ENCODE measurements around the gene LCE2C.

DNA sequence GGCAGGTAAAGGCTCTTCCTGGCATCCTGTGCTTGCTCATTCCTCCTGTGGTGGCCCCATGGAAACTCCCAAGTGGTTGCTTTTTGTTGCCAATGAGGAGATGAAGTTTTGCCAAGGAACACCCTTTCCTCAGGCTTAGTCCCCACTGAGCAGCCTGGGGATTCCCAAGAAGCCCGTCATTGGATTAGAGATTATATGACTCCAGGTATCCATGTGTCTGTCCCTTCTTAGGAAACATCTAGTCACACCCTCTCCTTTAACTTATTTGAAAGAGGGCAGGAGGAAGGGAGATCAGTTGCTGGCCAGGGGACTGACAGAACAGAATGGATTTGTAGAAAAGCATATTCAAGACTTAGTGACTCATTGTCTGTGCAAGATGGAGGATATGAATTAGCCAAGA lies 48.3 kb upstream of the LCE2C start:
- TF ChIP-seq E2F1 (CRISPR knock-in tag; IDR thresholded peaks at IDR 0.05), result no peak
- TF ChIP-seq CTCF (IDR thresholded peaks at IDR 0.05), result no peak
- TF ChIP-seq CREM (CRISPR knock-in tag; IDR thresholded peaks at IDR 0.05), result no peak
- no peak for TF ChIP-seq CBFB (CRISPR knock-in tag; IDR thresholded peaks at IDR 0.05; ENCODE audit: low read depth)
- TF ChIP-seq, protein P1, sequence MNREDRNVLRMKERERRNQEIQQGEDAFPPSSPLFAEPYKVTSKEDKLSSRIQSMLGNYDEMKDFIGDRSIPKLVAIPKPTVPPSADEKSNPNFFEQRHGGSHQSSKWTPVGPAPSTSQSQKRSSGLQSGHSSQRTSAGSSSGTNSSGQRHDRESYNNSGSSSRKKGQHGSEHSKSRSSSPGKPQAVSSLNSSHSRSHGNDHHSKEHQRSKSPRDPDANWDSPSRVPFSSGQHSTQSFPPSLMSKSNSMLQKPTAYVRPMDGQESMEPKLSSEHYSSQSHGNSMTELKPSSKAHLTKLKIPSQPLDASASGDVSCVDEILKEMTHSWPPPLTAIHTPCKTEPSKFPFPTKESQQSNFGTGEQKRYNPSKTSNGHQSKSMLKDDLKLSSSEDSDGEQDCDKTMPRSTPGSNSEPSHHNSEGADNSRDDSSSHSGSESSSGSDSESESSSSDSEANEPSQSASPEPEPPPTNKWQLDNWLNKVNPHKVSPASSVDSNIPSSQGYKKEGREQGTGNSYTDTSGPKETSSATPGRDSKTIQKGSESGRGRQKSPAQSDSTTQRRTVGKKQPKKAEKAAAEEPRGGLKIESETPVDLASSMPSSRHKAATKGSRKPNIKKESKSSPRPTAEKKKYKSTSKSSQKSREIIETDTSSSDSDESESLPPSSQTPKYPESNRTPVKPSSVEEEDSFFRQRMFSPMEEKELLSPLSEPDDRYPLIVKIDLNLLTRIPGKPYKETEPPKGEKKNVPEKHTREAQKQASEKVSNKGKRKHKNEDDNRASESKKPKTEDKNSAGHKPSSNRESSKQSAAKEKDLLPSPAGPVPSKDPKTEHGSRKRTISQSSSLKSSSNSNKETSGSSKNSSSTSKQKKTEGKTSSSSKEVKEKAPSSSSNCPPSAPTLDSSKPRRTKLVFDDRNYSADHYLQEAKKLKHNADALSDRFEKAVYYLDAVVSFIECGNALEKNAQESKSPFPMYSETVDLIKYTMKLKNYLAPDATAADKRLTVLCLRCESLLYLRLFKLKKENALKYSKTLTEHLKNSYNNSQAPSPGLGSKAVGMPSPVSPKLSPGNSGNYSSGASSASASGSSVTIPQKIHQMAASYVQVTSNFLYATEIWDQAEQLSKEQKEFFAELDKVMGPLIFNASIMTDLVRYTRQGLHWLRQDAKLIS (CRISPR knock-in tag; IDR thresholded peaks at IDR 0.05; ENCODE audit: borderline replicate concordance), result no peak
- no peak for TF ChIP-seq STAT6 (CRISPR knock-in tag; conservative IDR thresholded peaks at IDR 0.05; ENCODE audit: low read depth)
- no peak for TF ChIP-seq TEAD4 (CRISPR knock-in tag; IDR thresholded peaks at IDR 0.05)
- TF ChIP-seq NR2C2 (CRISPR knock-in tag; IDR thresholded peaks at IDR 0.05), result no peak
- TF ChIP-seq ESRRA (CRISPR knock-in tag; IDR thresholded peaks at IDR 0.05; ENCODE audit: borderline replicate concordance), result no peak
- no peak for TF ChIP-seq MAX (CRISPR knock-in tag; IDR thresholded peaks at IDR 0.05)
- TF ChIP-seq ZNF263 (CRISPR knock-in tag; IDR thresholded peaks at IDR 0.05; ENCODE audit: low read depth), result no peak
- TF ChIP-seq GABPB1 (CRISPR knock-in tag; IDR thresholded peaks at IDR 0.05), result no peak
- TF ChIP-seq ELF4 (CRISPR knock-in tag; IDR thresholded peaks at IDR 0.05; ENCODE audit: low read depth), result no peak
- no peak for TF ChIP-seq ZNF317 (CRISPR knock-in tag; IDR thresholded peaks at IDR 0.05; ENCODE audit: borderline replicate concordance, low read depth)
